Measurements from ENCODE around the gene CNIH3.

The CNIH3 gene

GRCh38 chr1:224616756-224617409, 766 bp downstream of the CNIH3 start:
- DNase-seq = no peak

- DNase-seq = no peak
These were observed 1.6 kb downstream of the CNIH3 start for GRCh38 chr1:224617410-224618355.

GRCh38 chr1:224619209-224619608, 3.1 kb downstream of the CNIH3 start:
- DNase-seq = no peak

GRCh38 chr1:224620105-224620504, 4.0 kb downstream of the CNIH3 start:
- no peak for DNase-seq

GRCh38 chr1:224621813-224622682, 5.9 kb downstream of the CNIH3 start:
- DNase-seq = no peak

- no peak for DNase-seq
These were observed 6.7 kb downstream of the CNIH3 start for GRCh38 chr1:224622831-224623230.

- DNase-seq = no peak
These were observed 7.2 kb downstream of the CNIH3 start for GRCh38 chr1:224623310-224623714.

- DNase-seq = no peak
These were observed 7.7 kb downstream of the CNIH3 start for GRCh38 chr1:224623743-224624333.

- DNase-seq = no peak
These were observed 8.3 kb downstream of the CNIH3 start for GRCh38 chr1:224624432-224624831.

GRCh38 chr1:224626042-224626441, 9.9 kb downstream of the CNIH3 start:
- no peak for DNase-seq

- DNase-seq = no peak
These were observed 13.8 kb downstream of the CNIH3 start for GRCh38 chr1:224629965-224630364.

GRCh38 chr1:224631462-224632115, 15.5 kb downstream of the CNIH3 start:
- peak in 3 of 56 donors; percentile 6 to 32 (median 27) for DNase-seq

GRCh38 chr1:224632381-224632871, 16.3 kb downstream of the CNIH3 start:
- no peak for DNase-seq

- DNase-seq = no peak
These were observed 16.8 kb downstream of the CNIH3 start for GRCh38 chr1:224632921-224633321.

GRCh38 chr1:224635356-224635755, 19.2 kb downstream of the CNIH3 start:
- DNase-seq = no peak

GRCh38 chr1:224637515-224637914, 21.4 kb downstream of the CNIH3 start:
- DNase-seq = no peak

- no peak for DNase-seq
These were observed 21.8 kb downstream of the CNIH3 start for GRCh38 chr1:224637936-224638335.

GRCh38 chr1:224639426-224639975, 23.4 kb downstream of the CNIH3 start:
- no peak for DNase-seq

- DNase-seq = no peak
These were observed 23.9 kb downstream of the CNIH3 start for GRCh38 chr1:224640018-224640417.

GRCh38 chr1:224640587-224640986, 24.5 kb downstream of the CNIH3 start:
- DNase-seq = no peak
